NT2/D1 (cell line): ENCODE data around the gene APOLD1.

Experiments used
- SUZ12 ChIP-seq: IDR thresholded peaks from 2 replicates; pipeline ENCODE4 v1.6.1; 2011; ENCODE audit not compliant: insufficient read length, insufficient read depth; ENCODE audit errors: extremely low read depth
- YY1 ChIP-seq: IDR thresholded peaks from 2 replicates; pipeline ENCODE4 v1.6.1; 2011; ENCODE audit not compliant: insufficient read length, insufficient read depth

DNA sequence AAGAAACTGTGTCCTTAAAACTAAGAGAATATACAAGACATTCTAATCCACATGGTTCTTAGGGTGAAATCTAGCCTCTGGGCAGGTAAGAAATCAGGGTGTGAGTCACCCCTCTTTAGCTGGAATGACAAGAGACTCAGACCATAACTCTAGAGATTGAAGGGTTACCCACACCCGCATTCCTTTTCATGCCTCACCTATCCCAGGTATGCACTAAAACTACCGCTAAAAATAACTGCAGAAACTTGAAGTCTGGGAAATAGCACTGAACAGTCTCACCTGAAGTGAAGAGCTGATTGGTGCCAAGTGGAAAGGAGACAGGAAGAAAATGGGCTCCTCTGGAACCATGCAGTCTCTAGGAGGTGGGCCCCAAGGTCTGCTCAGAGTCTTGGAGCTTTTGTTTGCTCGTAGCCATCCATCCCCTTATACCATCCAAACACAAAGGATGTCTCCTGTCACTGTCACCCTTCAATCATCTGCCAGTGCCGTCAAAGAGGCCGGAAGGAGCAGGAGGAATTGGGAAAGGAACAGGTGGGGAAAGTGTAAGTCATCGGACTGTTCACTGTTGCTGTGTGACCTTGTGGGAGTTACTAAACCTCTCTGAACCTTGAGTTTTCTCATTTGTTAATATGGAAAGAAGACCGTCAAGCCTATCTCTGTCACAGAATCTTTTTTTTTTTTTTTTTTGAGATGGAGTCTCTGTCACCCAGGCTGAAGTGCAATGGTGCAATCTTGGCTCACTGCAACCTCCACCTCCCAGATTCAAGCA lies 50.1 kb downstream of the APOLD1 start:
- TF ChIP-seq YY1, result no peak
- TF ChIP-seq SUZ12, result no peak
